Measurements from ENCODE around the gene EYS. TPM values are rescaled to one million over a fixed set of nuclear protein-coding genes. Genes with fewer than 3 reads are reported as not detected.

Gene EYS
- total and polyA plus RNA-seq, 4 donors = 0.08 to 0.63 (median 0.36) TPM

GRCh38 chr6:63730311-63730710, 1976.7 kb downstream of the EYS start:
- H3K36me3 ChIP-seq (ENCODE audit: control insufficient read depth in 4 of 4, insufficient read depth in 3 of 4, low read depth in 1 of 4, low read length in 3 of 4) = no peaks in the 10 kb centered on the region
- H3K9ac ChIP-seq (ENCODE audit: low read depth in 1 of 2, low read length in 2 of 2) = no peak overlapping the region
- no peak overlapping the region for H3K4me3 ChIP-seq (ENCODE audit: low read depth in 1 of 3, low read length in 3 of 3)
- TF ChIP-seq YY1 (IDR thresholded peaks at IDR 0.05) (no peak), EGR1 (IDR thresholded peaks at IDR 0.05; ENCODE audit: low read depth in 2 of 2) (no peak), SP1 (IDR thresholded peaks at IDR 0.05) (no peak), ZBTB33 (IDR thresholded peaks at IDR 0.05) (no peak), ATF3 (IDR thresholded peaks at IDR 0.05) (no peak), TAF1 (conservative IDR thresholded peaks at IDR 0.05) (no peak), NR2F2 (IDR thresholded peaks at IDR 0.05) (no peak), RXRA (IDR thresholded peaks at IDR 0.05) (no peak), JUND (IDR thresholded peaks at IDR 0.05) (no peak), GABPA (IDR thresholded peaks at IDR 0.05 in 1 of 2, conservative IDR thresholded peaks at IDR 0.05 in 1 of 2) (no peak), FOXA2 (IDR thresholded peaks at IDR 0.05) (no peak), REST (IDR thresholded peaks at IDR 0.05) (no peak)
- no peak overlapping the region for H3K27ac ChIP-seq (ENCODE audit: low read depth in 1 of 2, low read length in 2 of 2)
- no peaks in the 10 kb centered on the region for H3K9me3 ChIP-seq (ENCODE audit: control insufficient read depth in 4 of 4, low read length in 3 of 4)
- no peaks in the 10 kb centered on the region for H3K27me3 ChIP-seq (ENCODE audit: control insufficient read depth in 4 of 4, insufficient read depth in 4 of 4, low read length in 3 of 4)
- H3K4me1 ChIP-seq (ENCODE audit: control insufficient read depth in 4 of 4, insufficient read depth in 4 of 4, low read length in 3 of 4) = peaks cover 0 to 6% (median 2%) of the 10 kb centered on the region in 4 donors
- no peak for DNase-seq (ENCODE audit: low spot score)

GRCh38 chr6:63724721-63725120, 1982.3 kb downstream of the EYS start:
- Histone ChIP-seq H3K27ac (ENCODE audit: low read depth in 1 of 2, low read length in 2 of 2) (no peak overlapping the region), H3K36me3 (ENCODE audit: control insufficient read depth in 4 of 4, insufficient read depth in 3 of 4, low read depth in 1 of 4, low read length in 3 of 4) (no peaks in the 10 kb centered on the region), H3K4me1 (ENCODE audit: control insufficient read depth in 4 of 4, insufficient read depth in 4 of 4, low read length in 3 of 4) (peaks cover 1 to 13% (median 8%) of the 10 kb centered on the region in 4 donors), H3K4me3 (ENCODE audit: low read depth in 1 of 3, low read length in 3 of 3) (no peak overlapping the region), H3K9me3 (ENCODE audit: control insufficient read depth in 4 of 4, low read length in 3 of 4) (no peaks in the 10 kb centered on the region), H3K9ac (ENCODE audit: low read depth in 1 of 2, low read length in 2 of 2) (no peak overlapping the region), H3K27me3 (ENCODE audit: control insufficient read depth in 4 of 4, insufficient read depth in 4 of 4, low read length in 3 of 4) (no peaks in the 10 kb centered on the region)
- no peak for DNase-seq (ENCODE audit: low spot score)
- TF ChIP-seq NR2F2 (IDR thresholded peaks at IDR 0.05) (no peak), HNF4A (conservative IDR thresholded peaks at IDR 0.05) (peak; percentile 87 to 91), ZBTB33 (IDR thresholded peaks at IDR 0.05) (no peak), GABPA (IDR thresholded peaks at IDR 0.05 in 1 of 2, conservative IDR thresholded peaks at IDR 0.05 in 1 of 2) (no peak), JUND (IDR thresholded peaks at IDR 0.05) (peak in 1 of 2 donors; percentile 17), CTCF (IDR thresholded peaks at IDR 0.05; ENCODE audit: low read depth, low read length, missing input control) (no peak), HNF4G (IDR thresholded peaks at IDR 0.05) (peak; percentile 70), MAX (IDR thresholded peaks at IDR 0.05) (no peak), SP1 (IDR thresholded peaks at IDR 0.05) (peak; percentile 48), EGR1 (IDR thresholded peaks at IDR 0.05; ENCODE audit: low read depth in 2 of 2) (no peak), RAD21 (IDR thresholded peaks at IDR 0.05) (peak in 1 of 2 donors; percentile 30), ATF3 (IDR thresholded peaks at IDR 0.05) (no peak), FOXA1 (IDR thresholded peaks at IDR 0.05) (no peak), TAF1 (conservative IDR thresholded peaks at IDR 0.05) (no peak), YY1 (IDR thresholded peaks at IDR 0.05) (no peak), RXRA (IDR thresholded peaks at IDR 0.05) (peak in 1 of 2 donors; percentile 22)
